ENCODE results near the gene C2CD4C. TPM values are rescaled to one million over a fixed set of nuclear protein-coding genes. Genes with fewer than 3 reads are reported as not detected.

C2CD4C gene
- polyA plus RNA-seq, 1 donor from 2014 or later, result 21.4 TPM

DNA sequence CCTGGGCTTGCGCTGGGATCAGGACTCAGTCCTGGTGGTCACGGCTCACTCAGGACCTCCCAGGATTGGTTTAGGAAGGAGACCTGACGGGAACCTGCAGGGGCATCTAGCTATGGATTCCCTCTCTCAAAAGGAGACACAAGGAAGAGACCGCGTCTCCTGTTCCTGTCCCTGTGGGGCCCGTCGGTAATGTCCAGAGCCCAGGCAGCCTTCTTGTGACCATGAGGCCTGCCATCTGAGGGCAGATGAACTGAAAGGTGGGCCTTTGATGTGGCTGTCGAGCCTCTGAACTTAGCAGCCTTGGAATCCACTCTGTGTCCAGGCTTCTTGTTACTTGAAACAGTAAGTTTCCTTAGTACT is 32.9 kb downstream of the C2CD4C start:
- no peaks in the 10 kb centered on the region for H4K20me1 ChIP-seq (ENCODE audit: insufficient read depth)
- H3K4me3 ChIP-seq (ENCODE audit: low read length), result no peak overlapping the region
- no peaks in the 10 kb centered on the region for H3F3A ChIP-seq (ENCODE audit: insufficient read depth, low read length, poor library complexity, severe bottlenecking)
- no peaks in the 10 kb centered on the region for H3K36me3 ChIP-seq (ENCODE audit: insufficient read depth, low read length)
- H3K79me2 ChIP-seq (replicated peaks; ENCODE audit: insufficient read depth, low read length), result no peaks in the 10 kb centered on the region
- no peaks in the 10 kb centered on the region for H3K9me3 ChIP-seq (ENCODE audit: low read length)
- H3K4me2 ChIP-seq (ENCODE audit: low read length), result no peak overlapping the region
- H3K27me3 ChIP-seq (ENCODE audit: insufficient read depth, low read depth, low read length), result no peaks in the 10 kb centered on the region
- H2AFZ ChIP-seq (ENCODE audit: low read depth, low read length), result no peak overlapping the region
- H3K27ac ChIP-seq (ENCODE audit: low read length), result no peak overlapping the region
- TF ChIP-seq RAD21 (conservative IDR thresholded peaks at IDR 0.05) (no peak), MXI1 (conservative IDR thresholded peaks at IDR 0.05; ENCODE audit: poor library complexity, severe bottlenecking) (no peak), EZH2 (IDR thresholded peaks at IDR 0.05; ENCODE audit: borderline replicate concordance, insufficient read depth, low read length, poor library complexity, severe bottlenecking) (no peak), TAF1 (IDR thresholded peaks at IDR 0.05; ENCODE audit: low read depth) (no peak), SMC3 (conservative IDR thresholded peaks at IDR 0.05; ENCODE audit: poor library complexity) (no peak), POLR2AphosphoS5 (IDR thresholded peaks at IDR 0.05) (no peak), EP300 (conservative IDR thresholded peaks at IDR 0.05; ENCODE audit: poor library complexity, severe bottlenecking) (no peak)
- TF ChIP-seq, protein P1, sequence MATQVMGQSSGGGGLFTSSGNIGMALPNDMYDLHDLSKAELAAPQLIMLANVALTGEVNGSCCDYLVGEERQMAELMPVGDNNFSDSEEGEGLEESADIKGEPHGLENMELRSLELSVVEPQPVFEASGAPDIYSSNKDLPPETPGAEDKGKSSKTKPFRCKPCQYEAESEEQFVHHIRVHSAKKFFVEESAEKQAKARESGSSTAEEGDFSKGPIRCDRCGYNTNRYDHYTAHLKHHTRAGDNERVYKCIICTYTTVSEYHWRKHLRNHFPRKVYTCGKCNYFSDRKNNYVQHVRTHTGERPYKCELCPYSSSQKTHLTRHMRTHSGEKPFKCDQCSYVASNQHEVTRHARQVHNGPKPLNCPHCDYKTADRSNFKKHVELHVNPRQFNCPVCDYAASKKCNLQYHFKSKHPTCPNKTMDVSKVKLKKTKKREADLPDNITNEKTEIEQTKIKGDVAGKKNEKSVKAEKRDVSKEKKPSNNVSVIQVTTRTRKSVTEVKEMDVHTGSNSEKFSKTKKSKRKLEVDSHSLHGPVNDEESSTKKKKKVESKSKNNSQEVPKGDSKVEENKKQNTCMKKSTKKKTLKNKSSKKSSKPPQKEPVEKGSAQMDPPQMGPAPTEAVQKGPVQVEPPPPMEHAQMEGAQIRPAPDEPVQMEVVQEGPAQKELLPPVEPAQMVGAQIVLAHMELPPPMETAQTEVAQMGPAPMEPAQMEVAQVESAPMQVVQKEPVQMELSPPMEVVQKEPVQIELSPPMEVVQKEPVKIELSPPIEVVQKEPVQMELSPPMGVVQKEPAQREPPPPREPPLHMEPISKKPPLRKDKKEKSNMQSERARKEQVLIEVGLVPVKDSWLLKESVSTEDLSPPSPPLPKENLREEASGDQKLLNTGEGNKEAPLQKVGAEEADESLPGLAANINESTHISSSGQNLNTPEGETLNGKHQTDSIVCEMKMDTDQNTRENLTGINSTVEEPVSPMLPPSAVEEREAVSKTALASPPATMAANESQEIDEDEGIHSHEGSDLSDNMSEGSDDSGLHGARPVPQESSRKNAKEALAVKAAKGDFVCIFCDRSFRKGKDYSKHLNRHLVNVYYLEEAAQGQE (IDR thresholded peaks at IDR 0.05; ENCODE audit: borderline replicate concordance), result no peak
- TF ChIP-seq, protein P2, sequence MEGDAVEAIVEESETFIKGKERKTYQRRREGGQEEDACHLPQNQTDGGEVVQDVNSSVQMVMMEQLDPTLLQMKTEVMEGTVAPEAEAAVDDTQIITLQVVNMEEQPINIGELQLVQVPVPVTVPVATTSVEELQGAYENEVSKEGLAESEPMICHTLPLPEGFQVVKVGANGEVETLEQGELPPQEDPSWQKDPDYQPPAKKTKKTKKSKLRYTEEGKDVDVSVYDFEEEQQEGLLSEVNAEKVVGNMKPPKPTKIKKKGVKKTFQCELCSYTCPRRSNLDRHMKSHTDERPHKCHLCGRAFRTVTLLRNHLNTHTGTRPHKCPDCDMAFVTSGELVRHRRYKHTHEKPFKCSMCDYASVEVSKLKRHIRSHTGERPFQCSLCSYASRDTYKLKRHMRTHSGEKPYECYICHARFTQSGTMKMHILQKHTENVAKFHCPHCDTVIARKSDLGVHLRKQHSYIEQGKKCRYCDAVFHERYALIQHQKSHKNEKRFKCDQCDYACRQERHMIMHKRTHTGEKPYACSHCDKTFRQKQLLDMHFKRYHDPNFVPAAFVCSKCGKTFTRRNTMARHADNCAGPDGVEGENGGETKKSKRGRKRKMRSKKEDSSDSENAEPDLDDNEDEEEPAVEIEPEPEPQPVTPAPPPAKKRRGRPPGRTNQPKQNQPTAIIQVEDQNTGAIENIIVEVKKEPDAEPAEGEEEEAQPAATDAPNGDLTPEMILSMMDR (IDR thresholded peaks at IDR 0.05; ENCODE audit: poor library complexity, severe bottlenecking), result no peak
- H3K9me2 ChIP-seq (ENCODE audit: insufficient read depth, low read length), result no peaks in the 10 kb centered on the region
- H3K9ac ChIP-seq (ENCODE audit: low read length), result no peak overlapping the region

DNA sequence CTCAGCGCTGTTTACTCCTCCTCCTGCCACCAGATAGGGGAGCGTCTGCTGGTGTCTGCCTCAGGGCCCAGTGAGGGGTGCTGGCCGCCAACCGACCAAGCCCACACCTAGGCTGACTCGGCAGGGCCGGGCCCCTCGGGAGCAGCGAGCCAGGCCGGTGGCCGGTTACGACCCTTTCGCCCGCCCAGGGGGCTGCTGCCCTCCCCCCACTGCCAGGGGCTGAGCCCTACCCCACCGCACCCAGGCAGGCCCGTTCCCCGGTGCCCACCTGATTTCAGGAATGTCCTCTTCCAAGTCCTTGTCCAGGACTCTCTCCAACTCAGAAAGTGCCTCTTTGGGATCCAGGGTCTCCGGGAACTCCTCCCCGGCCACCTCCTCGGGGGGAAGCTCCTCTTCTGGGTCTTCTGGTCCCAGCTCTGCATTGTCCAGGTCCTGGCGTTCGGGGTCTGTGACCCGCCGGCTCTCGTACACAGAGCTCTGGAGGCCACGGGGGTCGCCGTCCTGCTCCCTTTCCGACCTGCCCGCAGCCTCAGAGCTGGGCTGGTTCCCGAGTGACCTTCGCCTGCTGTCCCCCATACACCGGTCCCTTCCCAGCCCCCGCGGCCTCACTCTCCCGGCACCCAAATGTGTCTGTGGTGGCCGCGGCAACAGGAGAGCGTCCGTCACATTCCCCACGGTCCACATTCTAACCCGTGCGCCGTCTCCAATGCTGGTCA is 33.4 kb downstream of the C2CD4C start:
- H3K4me2 ChIP-seq (ENCODE audit: low read length), result no peak overlapping the region
- H3K4me3 ChIP-seq (ENCODE audit: low read length), result no peak overlapping the region
- no peaks in the 10 kb centered on the region for H3K36me3 ChIP-seq (ENCODE audit: insufficient read depth, low read length)
- H4K20me1 ChIP-seq (ENCODE audit: insufficient read depth), result no peaks in the 10 kb centered on the region
- H3F3A ChIP-seq (ENCODE audit: insufficient read depth, low read length, poor library complexity, severe bottlenecking), result no peaks in the 10 kb centered on the region
- no peak for TF ChIP-seq EZH2 (IDR thresholded peaks at IDR 0.05; ENCODE audit: borderline replicate concordance, insufficient read depth, low read length, poor library complexity, severe bottlenecking)
- TF ChIP-seq, protein P2 (IDR thresholded peaks at IDR 0.05; ENCODE audit: poor library complexity, severe bottlenecking), result no peak
- H3K27me3 ChIP-seq (ENCODE audit: insufficient read depth, low read depth, low read length), result no peaks in the 10 kb centered on the region
- no peak overlapping the region for H3K9ac ChIP-seq (ENCODE audit: low read length)
- no peak overlapping the region for H3K27ac ChIP-seq (ENCODE audit: low read length)
- no peaks in the 10 kb centered on the region for H3K79me2 ChIP-seq (replicated peaks; ENCODE audit: insufficient read depth, low read length)
- no peaks in the 10 kb centered on the region for H3K9me2 ChIP-seq (ENCODE audit: insufficient read depth, low read length)
- no peaks in the 10 kb centered on the region for H3K9me3 ChIP-seq (ENCODE audit: low read length)
- no peak overlapping the region for H2AFZ ChIP-seq (ENCODE audit: low read depth, low read length)

All from neural cell (in vitro differentiated cells).